GM10248 (cell line): Measurements from ENCODE around the gene FIP1L1.

ENCODE experiments used
- CTCF ChIA-PET: fragments of 300-600 bp; sonication (Branson Sonifier 250); formaldehyde crosslinking; extraction: SDS; loops from one replicate; lab custom pipeline; 2021; ENCODE audit warnings: antibody characterized with exemption; lab: Yijun Ruan, JAX
- POLR2A ChIA-PET: fragments of 350-650 bp; sonication (Branson Sonifier 250); formaldehyde crosslinking; extraction: SDS; loops from one replicate; lab custom pipeline; 2020; ENCODE audit warnings: antibody characterized with exemption; lab: Yijun Ruan, JAX
- DNase-seq: peaks from one replicate; pipeline ENCODE4 v3.0.0; 2012; ENCODE audit errors: extremely low spot score
- CTCF ChIP-seq: IDR thresholded peaks from 2 replicates; pipeline ENCODE4 v1.5.1; 2012; ENCODE audit warnings: mild to moderate bottlenecking, low read depth; ENCODE audit errors: extremely low read depth, missing control alignments, control extremely low read depth

The FIP1L1 gene

DNA sequence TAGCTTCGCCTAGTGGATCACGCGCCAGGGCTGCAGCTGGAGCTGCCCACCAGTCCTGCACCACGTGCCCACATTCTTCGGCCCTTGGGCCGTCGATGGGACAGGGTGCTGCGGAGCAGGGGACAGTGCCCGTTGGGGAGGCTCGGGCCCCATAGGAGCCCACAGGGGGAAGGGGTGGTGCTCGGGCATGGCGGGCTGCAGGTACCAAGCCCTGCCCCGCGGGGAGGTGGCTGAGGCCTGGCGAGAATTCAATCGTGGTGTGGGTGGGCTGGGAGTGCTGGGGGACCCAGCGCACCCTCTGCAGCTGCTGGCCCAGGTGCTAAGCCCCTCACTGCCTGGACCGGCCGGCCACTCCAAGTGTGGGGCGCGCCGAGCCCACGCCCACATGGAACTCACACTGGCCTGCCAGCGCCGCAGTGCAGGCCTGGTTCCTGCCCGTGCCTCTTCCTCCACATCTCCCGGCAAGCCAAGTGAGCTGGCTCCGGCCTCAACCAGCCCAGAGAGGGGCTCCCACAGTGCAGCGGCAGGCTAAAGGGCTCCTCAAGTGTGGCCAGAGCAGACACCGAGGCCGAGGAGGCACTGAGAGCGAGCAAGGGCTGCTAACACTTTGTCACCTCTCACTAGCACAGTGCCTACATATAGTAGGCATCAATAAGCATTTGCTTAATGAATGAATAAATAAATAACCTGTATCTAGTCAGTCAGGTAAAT lies 23.3 kb upstream of the FIP1L1 start:
- ChIA-PET POLR2A (no interaction called here), CTCF (interaction anchor here (1.1 to 1.2 kb wide), 2 partner anchors 14 to 16 kb away, joined by 3 to 6 read pairs; no protein-coding TSS in a partner anchor)
- no peak for TF ChIP-seq CTCF
- no peak for DNase-seq

GRCh38 chr4:53355930-53356521 lies 21.4 kb upstream of the FIP1L1 start:
- ChIA-PET POLR2A (no interaction called here), CTCF (no interaction called here)
- no peak for TF ChIP-seq CTCF
- no peak for DNase-seq

DNA sequence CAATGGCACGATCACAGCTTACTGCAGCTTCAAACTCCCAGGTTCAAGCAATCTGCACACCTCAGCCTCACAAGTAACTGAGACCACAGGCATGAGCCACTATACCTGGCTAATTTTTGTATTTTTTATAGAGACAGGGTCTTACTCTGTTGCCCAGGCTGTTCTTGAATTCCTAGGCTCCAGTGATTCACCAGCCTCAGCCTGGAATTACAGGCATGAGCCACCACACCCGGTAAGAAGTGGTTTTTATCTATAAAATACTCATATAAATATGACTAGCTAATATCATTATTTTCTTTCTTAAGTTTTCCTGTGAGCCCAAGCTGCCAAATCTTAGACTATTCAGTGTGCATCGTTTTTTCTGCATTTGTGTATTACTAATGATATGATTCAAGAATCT lies 16.0 kb upstream of the FIP1L1 start:
- TF ChIP-seq CTCF = no peak
- DNase-seq = no peak
- ChIA-PET POLR2A (no interaction called here), CTCF (no interaction called here)

DNA sequence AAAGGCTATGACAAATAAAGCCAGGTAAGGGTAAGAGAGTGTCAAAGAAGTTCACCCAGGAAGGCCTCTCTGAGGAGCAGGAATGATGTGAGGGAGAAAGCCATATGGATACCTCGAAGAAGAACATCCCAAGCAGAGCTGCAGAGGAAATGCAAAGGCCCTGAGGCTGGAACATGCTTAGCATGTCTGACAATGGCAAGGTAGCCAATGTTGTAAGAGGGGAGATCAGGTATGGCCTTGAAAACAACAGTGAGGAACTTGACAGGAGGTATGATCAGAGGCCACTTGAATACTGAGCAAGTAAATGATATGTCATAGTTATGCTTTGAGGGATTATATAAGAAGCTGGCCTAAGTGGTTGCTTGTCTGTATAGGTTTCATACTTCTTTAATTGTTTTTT lies 15.3 kb upstream of the FIP1L1 start:
- no peak for TF ChIP-seq CTCF
- DNase-seq = no peak
- POLR2A ChIA-PET = no interaction called here
- CTCF ChIA-PET = no interaction called here

DNA sequence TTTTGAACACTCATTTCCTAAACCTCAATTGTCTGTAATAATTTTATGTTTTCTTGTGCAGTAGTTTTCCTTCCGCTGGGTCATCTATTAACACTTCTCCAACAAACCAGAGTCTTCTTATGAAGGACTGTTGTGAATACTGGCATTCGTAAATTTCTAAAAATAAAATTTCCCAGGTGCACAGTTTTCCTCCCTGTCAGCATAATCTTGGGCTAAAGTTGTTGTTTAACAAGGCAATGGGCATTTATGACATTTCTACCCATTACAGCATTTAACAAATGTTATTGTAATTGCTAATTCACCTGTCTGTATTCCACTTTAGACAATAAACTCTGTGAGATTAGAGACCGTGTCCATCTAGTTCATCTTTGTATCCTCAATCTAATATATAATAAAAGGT lies 12.8 kb upstream of the FIP1L1 start:
- POLR2A ChIA-PET = interaction anchor here (1.4 kb wide), 1 partner anchor 13 kb away, joined by 5 read pairs; the partner anchor contains the start of gene FIP1L1
- TF ChIP-seq CTCF = no peak
- no peak for DNase-seq
- CTCF ChIA-PET = no interaction called here

GRCh38 chr4:53365121-53365485 lies 12.3 kb upstream of the FIP1L1 start:
- POLR2A ChIA-PET = interaction anchor here (1.4 kb wide), 1 partner anchor 12 kb away, joined by 5 read pairs; the partner anchor contains the start of gene FIP1L1
- CTCF ChIA-PET = no interaction called here
- TF ChIP-seq CTCF = no peak
- peak; percentile 24 for DNase-seq
